GM12878 (cell line): Measurements from ENCODE around the gene TBC1D12. TPM values are rescaled to one million over a fixed set of nuclear protein-coding genes. Genes with fewer than 3 reads are reported as not detected.
"Not testable (repeated sequence)": the region's sequence is repeated elsewhere in the genome, so short reads cannot be mapped to it uniquely, and the experiment has no call there.

Experiments used
- ATAC-seq: fragments of 200-7000 bp; cut with Tn5 transposase; 3 replicates; pipeline ENCODE4 v1.9.1; 2020; ENCODE audit warnings: mild to moderate bottlenecking, moderate library complexity
- BruUV-seq: library from RNA; stranded (reverse); fragments of 400-500 nt; replicated peaks from 2 replicates; lab custom pipeline; 2021; lab: Mats Ljungman, UMichigan
- CTCF ChIA-PET: fragments of 300-600 bp; sonication (Branson Sonifier 250); formaldehyde crosslinking; extraction: SDS; loops from one replicate; lab custom pipeline; 2021; ENCODE audit warnings: inconsistent platforms; lab: Yijun Ruan, JAX
- POLR2A ChIA-PET: fragments of 350-600 bp; formaldehyde crosslinking; extraction: SDS; loops from one replicate; lab custom pipeline; 2021; ENCODE audit warnings: inconsistent platforms; lab: Charles Lee
- RAD21 ChIA-PET: fragments of 300-600 bp; sonication (Branson Sonifier 250); formaldehyde crosslinking; loops from one replicate; lab custom pipeline; 2023; ENCODE audit warnings: antibody characterized with exemption; ENCODE audit not compliant: unreplicated experiment; lab: Charles Lee
- SMC1A ChIA-PET: fragments of 300-600 bp; sonication (Branson Sonifier 250); formaldehyde crosslinking; loops from one replicate; lab custom pipeline; 2023; ENCODE audit not compliant: unreplicated experiment, uncharacterized antibody; lab: Charles Lee
- DNase-seq: peaks from one replicate; pipeline ENCODE4 v3.0.0-alpha.2; 2011; ENCODE audit warnings: low read depth, low spot score
- FAIRE-seq: peaks from 3 replicates; lab custom pipeline; 2011; peaks lifted over from hg19 to GRCh38; lab: Jason Lieb, UNC
- H2AFZ ChIP-seq: 2 replicates; pipeline ENCODE4 v1.6.0; 2011; ENCODE audit warnings: low read depth, low read length, control low read depth; ENCODE audit not compliant: control insufficient read depth
- H3K27ac ChIP-seq: 2 replicates; pipeline ENCODE4 v1.5.1; 2011; ENCODE audit warnings: control low read depth; ENCODE audit not compliant: control insufficient read depth, insufficient read depth
- H3K27me3 ChIP-seq, 2 experiments: replicated peaks in 1 of 2; 2 replicates each; pipeline versions ENCODE4 v1.6.0 to v1.6.1; 2011; ENCODE audit warnings: low read length in 1 of 2; ENCODE audit not compliant: control insufficient read depth in 2 of 2, insufficient read depth in 2 of 2
- H3K36me3 ChIP-seq, 2 experiments: 2 replicates each; pipeline ENCODE4 v1.5.1; 2011; ENCODE audit warnings: low read length in 1 of 2; ENCODE audit not compliant: control insufficient read depth in 2 of 2, insufficient read depth in 2 of 2
- H3K4me1 ChIP-seq: 2 replicates; pipeline ENCODE4 v1.6.1; 2011; ENCODE audit warnings: mild to moderate bottlenecking, low read length, moderate library complexity, mixed read lengths; ENCODE audit not compliant: control insufficient read depth, insufficient read depth
- H3K4me2 ChIP-seq: 2 replicates; pipeline ENCODE4 v1.6.0; 2011; ENCODE audit warnings: control low read depth; ENCODE audit not compliant: control insufficient read depth, insufficient read depth
- H3K4me3 ChIP-seq: fragments of 200-600 bp; sonication (generic); 2 replicates; pipeline ENCODE4 v1.5.1; 2016
- H3K79me2 ChIP-seq: 2 replicates; pipeline ENCODE4 v1.6.0; 2011; ENCODE audit warnings: low read length; ENCODE audit not compliant: control insufficient read depth, insufficient read depth
- H3K9ac ChIP-seq: 2 replicates; pipeline ENCODE4 v1.8.0; 2011; ENCODE audit warnings: low read length, control low read depth, mixed read lengths; ENCODE audit not compliant: control insufficient read depth, insufficient read depth
- H3K9me3 ChIP-seq: replicated peaks from 3 replicates; pipeline ENCODE4 v1.5.1; 2011; ENCODE audit warnings: mild to moderate bottlenecking, low read length; ENCODE audit not compliant: control insufficient read depth, insufficient read depth
- H4K20me1 ChIP-seq: 2 replicates; pipeline ENCODE4 v1.6.0; 2011; ENCODE audit not compliant: control insufficient read depth, insufficient read depth
- ASH2L ChIP-seq: fragments of 300-600, 200-600 bp; sonication (generic); IDR thresholded peaks from 2 replicates; pipeline ENCODE4 v1.6.1; 2017; ENCODE audit warnings: low read depth, mild to moderate bottlenecking, borderline replicate concordance
- CREB1 ChIP-seq: IDR thresholded peaks from 2 replicates; pipeline ENCODE4 v1.6.1; 2012; ENCODE audit warnings: low read depth, mild to moderate bottlenecking, inconsistent platforms
- IRF3 ChIP-seq: fragments of 450-650 bp; IDR thresholded peaks from 2 replicates; pipeline ENCODE4 v1.6.1; 2014; ENCODE audit warnings: mild to moderate bottlenecking
- TCF12 ChIP-seq: IDR thresholded peaks from 2 replicates; pipeline ENCODE4 v1.6.1; 2011; ENCODE audit warnings: low read depth, mild to moderate bottlenecking, low read length
- ZBTB11 ChIP-seq: fragments of 450-650 bp; formaldehyde crosslinking; IDR thresholded peaks from 2 replicates; pipeline ENCODE4 v1.5.0; 2022; ENCODE audit warnings: mild to moderate bottlenecking, missing genetic modification characterization
- ZNF592 ChIP-seq: fragments of 450-650 bp; IDR thresholded peaks from 2 replicates; pipeline ENCODE4 v1.6.1; 2017; ENCODE audit warnings: mild to moderate bottlenecking, moderate library complexity
- in situ Hi-C: fragments of 300-500 bp; cut with MboI; formaldehyde crosslinking; loops from 9 replicates; pipeline ENCODE4 v1.14.3; 2018; ENCODE audit warnings: mixed read lengths
- intact Hi-C: fragments of 100-400 bp; cut with micrococcal nuclease; formaldehyde crosslinking; loops from one replicate; pipeline ENCODE4 v1.14.2; 2022; ENCODE audit not compliant: unreplicated experiment
- polyA plus RNA-seq, 11 experiments: library from polyadenylated mRNA; depleted of rRNA in 4 of 11; unstranded in 6 of 11; stranded (reverse) in 5 of 11; fragments of >200 nt; fragmentation: Nextera tagmentation in 4 of 11; fragmentation: Illumina TruSeq in 1 of 11; extraction: Ambion mirVana in 4 of 11; extraction: Trizol in 1 of 11; gene quantifications; 1 replicate in 1 of 11; 2 replicates in 10 of 11; pipeline versions ENCODE4 v1.2.1 to v1.2.3, GENCODE V29; 2011 to 2016; ENCODE audit warnings: inconsistent platforms in 2 of 11, missing spikeins in 2 of 11, low read depth in 1 of 11
- total RNA-seq, 4 experiments: library from RNA; depleted of rRNA in 3 of 4; stranded (reverse); fragments of >200 nt in 3 of 4; fragmentation: Illumina TruSeq in 1 of 4; extraction: Trizol in 1 of 4; gene quantifications; 2 replicates each; pipeline versions ENCODE4 v1.2.1 to v1.2.3, GENCODE V29; 2013 to 2021

The TBC1D12 gene
- total and polyA plus RNA-seq, 10 of the 15 experiments (the other 5 are each of a cell fraction or from before 2014, with no cell fraction given), result 2.6 to 7.5 (median 3.8) TPM

- TF ChIP-seq ASH2L, result no peak
- no peak for TF ChIP-seq ZBTB11 (CRISPR knock-in tag)
- no peak for TF ChIP-seq IRF3
- no peak for TF ChIP-seq ZNF592
- TF ChIP-seq TCF12, result no peak
- no peak for TF ChIP-seq CREB1
These were observed 122.4 kb downstream of the TBC1D12 start (continued) for GRCh38 chr10:94524711-94525110.

GRCh38 chr10:94531550-94531949 is 129.2 kb downstream of the TBC1D12 start:
- H3K79me2 ChIP-seq, FAIRE-seq, H3K4me2 ChIP-seq, H3K27me3 ChIP-seq, intact Hi-C loops, POLR2A ChIA-PET, DNase-seq, H3K27ac ChIP-seq, in situ Hi-C loops, H3K9me3 ChIP-seq, BruUV-seq, H3K4me3 ChIP-seq, H3K4me1 ChIP-seq, RAD21 ChIA-PET, SMC1A ChIA-PET, H2AFZ ChIP-seq, ATAC-seq, CTCF ChIA-PET, H4K20me1 ChIP-seq, H3K36me3 ChIP-seq, H3K9ac ChIP-seq: not testable (repeated sequence)
